ENCODE measurements around the gene PARL. TPM values are rescaled to one million over a fixed set of nuclear protein-coding genes. Genes with fewer than 3 reads are reported as not detected.

PARL gene
- total and polyA plus RNA-seq, 10 of the 15 experiments (the other 5 are each of a cell fraction or from before 2014, with no cell fraction given): 49.7 to 113 (median 77.2) TPM

GRCh38 chr3:183781246-183781645 is 103.4 kb downstream of the PARL start:
- POLR2A ChIA-PET: interaction anchor here (0.6 kb wide), 1 partner anchor 61 kb away, joined by 4 read pairs; no protein-coding TSS in a partner anchor

More at GRCh38 chr3:183781246-183781645, 103.4 kb downstream of the PARL start:
- H3K9me3 ChIP-seq (replicated peaks; ENCODE audit: control insufficient read depth, insufficient read depth, low read length): no peaks in the 10 kb centered on the region; the same call in 2 of the 3 replicates
- ChIA-PET SMC1A (ENCODE audit: uncharacterized antibody, unreplicated experiment) (interaction anchor here (0.5 to 1.0 kb wide), 2 partner anchors 29 to 597 kb away, joined by 3 to 4 read pairs; no protein-coding TSS in a partner anchor), RAD21 (ENCODE audit: unreplicated experiment) (no interaction called here), CTCF (interaction anchor here (1.9 kb wide), 1 partner anchor 14 kb away, joined by 6 read pairs; no protein-coding TSS in a partner anchor)
- no peak overlapping the region for H2AFZ ChIP-seq (ENCODE audit: control insufficient read depth, low read depth, low read length)
- no peak overlapping the region for H3K4me2 ChIP-seq (ENCODE audit: control insufficient read depth, insufficient read depth)
- BruUV-seq (replicated peaks): no TSS peak
- FAIRE-seq (no peak), ATAC-seq (no peak), DNase-seq (ENCODE audit: low read depth, low spot score) (no peak)
- H3K9ac ChIP-seq (ENCODE audit: control insufficient read depth, insufficient read depth, low read length): no peak overlapping the region
- no peaks in the 10 kb centered on the region for H4K20me1 ChIP-seq (ENCODE audit: control insufficient read depth, insufficient read depth)
- H3K4me1 ChIP-seq (ENCODE audit: control insufficient read depth, insufficient read depth, low read length): 0 out of 2 replicates have a peak, but pooled peaks cover 3% of the 10 kb centered on the region
- 98% methylated on average over 6 of the region's 6 CpGs for WGBS (ENCODE audit: insufficient coverage, insufficient replicate concordance, low lambda C conversion rate, missing lambda C conversion rate)
- H3K79me2 ChIP-seq (ENCODE audit: control insufficient read depth, insufficient read depth, low read length): no peaks in the 10 kb centered on the region; the same call in none of the 2 replicates
- intact Hi-C loops (cut with micrococcal nuclease; ENCODE audit: unreplicated experiment) (no loop called here), in situ Hi-C loops (cut with MboI) (no loop called here)
- H3K36me3 ChIP-seq (ENCODE audit: control insufficient read depth in 2 of 2, insufficient read depth in 2 of 2, low read length in 1 of 2): peaks cover 6 to 29% of the 10 kb centered on the region in 2 experiments
- no peak overlapping the region for H3K4me3 ChIP-seq
- TF ChIP-seq JUND (IDR thresholded peaks at IDR 0.05; ENCODE audit: low read depth, low read length) (no peak), E4F1 (IDR thresholded peaks at IDR 0.05; ENCODE audit: borderline replicate concordance, partially characterized antibody) (no peak), SRF (IDR thresholded peaks at IDR 0.05; ENCODE audit: low read depth in 2 of 2, low read length in 2 of 2) (no peak), ZNF384 (IDR thresholded peaks at IDR 0.05; ENCODE audit: borderline replicate concordance, low read depth, low read length) (no peak), FOXM1 (IDR thresholded peaks at IDR 0.05; ENCODE audit: low read depth, low read length) (no peak), HSF1 (IDR thresholded peaks at IDR 0.05; ENCODE audit: low read depth, low read length) (no peak), MLLT1 (IDR thresholded peaks at IDR 0.05) (no peak), SUPT20H (IDR thresholded peaks at IDR 0.05; ENCODE audit: borderline replicate concordance, control insufficient read depth, low read depth, low read length) (no peak), PKNOX1 (IDR thresholded peaks at IDR 0.05) (no peak), CHD4 (IDR thresholded peaks at IDR 0.05) (no peak), NR2C1 (IDR thresholded peaks at IDR 0.05) (no peak)
- no peak overlapping the region for H3K27ac ChIP-seq (ENCODE audit: control insufficient read depth, insufficient read depth)
- no peaks in the 10 kb centered on the region for H3K27me3 ChIP-seq (replicated peaks in 1 of 2; ENCODE audit: control insufficient read depth in 2 of 2, insufficient read depth in 2 of 2, low read length in 1 of 2)
